Measurements from ENCODE around the gene WDR20.
"Not testable (repeated sequence)": the region's sequence is repeated elsewhere in the genome, so short reads cannot be mapped to it uniquely, and the experiment has no call there.

WDR20 gene, protein sequence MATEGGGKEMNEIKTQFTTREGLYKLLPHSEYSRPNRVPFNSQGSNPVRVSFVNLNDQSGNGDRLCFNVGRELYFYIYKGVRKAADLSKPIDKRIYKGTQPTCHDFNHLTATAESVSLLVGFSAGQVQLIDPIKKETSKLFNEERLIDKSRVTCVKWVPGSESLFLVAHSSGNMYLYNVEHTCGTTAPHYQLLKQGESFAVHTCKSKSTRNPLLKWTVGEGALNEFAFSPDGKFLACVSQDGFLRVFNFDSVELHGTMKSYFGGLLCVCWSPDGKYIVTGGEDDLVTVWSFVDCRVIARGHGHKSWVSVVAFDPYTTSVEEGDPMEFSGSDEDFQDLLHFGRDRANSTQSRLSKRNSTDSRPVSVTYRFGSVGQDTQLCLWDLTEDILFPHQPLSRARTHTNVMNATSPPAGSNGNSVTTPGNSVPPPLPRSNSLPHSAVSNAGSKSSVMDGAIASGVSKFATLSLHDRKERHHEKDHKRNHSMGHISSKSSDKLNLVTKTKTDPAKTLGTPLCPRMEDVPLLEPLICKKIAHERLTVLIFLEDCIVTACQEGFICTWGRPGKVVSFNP

DNA sequence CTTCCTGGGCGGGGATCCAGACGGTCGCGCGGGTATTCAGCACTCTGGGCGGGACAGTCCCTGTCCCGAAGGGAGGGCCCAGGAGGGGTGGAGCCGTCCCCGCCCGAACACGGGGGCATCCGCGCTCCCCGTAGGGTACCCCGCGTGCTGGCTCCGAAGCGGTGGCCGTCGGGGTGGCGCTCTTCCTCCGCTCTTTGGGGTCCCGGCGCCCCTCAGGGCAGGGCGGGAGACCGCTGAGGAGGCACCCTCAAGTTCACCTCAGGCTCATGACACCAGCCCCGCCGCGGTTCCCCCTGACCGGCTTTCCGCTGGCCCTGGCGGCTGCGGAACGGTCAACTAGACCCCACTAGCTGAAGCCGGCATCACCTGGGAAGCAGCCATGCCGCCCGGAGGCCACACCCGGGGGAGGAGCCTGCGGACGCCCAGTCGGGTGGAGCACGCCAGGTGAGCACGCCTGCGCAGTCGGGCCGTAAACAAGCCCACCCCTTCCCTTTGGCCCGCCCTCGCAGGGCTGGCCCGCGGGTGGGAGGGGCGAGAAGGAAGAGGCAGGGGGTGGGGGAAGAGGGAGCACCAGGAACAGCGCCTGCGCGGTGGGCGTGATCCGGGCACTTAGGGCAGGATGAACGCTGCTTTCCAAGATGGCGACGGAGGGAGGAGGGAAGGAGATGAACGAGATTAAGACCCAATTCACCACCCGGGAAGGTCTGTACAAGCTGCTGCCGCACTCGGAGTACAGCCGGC is at the start of gene WDR20:
TSS of gene WDR20 (plus strand) at position 612 of the 741 bp plus-strand sequence. CDS start at position 639, 27 bp downstream.
- peak; percentile 95 for DNase-seq

DNA sequence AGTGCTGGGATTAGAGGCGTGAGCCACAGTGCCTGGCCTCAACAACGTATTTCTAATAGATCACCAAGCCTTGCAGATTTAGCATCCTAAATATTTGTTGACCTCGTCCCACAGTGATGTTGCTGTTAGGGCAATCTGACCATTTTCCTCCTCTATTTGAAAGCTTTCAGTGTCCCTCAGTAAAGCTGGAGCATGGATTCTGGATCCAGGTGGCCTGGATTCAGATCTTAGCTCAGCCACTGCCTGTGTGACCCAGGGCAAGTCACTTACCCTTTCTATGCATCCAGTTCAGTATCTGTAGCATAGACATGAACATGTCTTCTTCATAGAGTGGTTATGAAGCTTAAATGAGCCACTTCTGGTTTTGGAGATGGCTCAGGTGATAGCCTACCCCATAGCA is 49.0 kb upstream of the WDR20 start:
- DNase-seq, result no peak

DNA sequence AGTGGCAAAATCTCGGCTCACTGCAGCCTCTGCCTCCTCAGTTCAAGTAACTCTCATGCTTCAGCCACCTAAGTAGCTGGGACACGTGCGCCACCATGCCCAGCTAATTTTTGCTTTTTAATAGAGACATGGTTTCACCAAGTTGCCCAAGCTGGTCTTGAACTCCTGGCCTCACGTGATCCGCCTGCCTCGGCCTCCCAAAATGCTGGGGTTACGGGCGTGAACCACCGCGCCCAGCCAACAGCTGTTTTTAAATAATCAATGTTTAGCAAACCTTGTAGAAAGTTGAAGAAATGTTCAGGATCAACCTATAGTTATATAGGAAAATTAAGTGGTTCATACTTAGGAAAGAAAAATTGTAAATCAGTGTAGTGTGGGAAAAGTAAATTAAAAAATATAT is 46.9 kb upstream of the WDR20 start:
- no peak for DNase-seq

DNA sequence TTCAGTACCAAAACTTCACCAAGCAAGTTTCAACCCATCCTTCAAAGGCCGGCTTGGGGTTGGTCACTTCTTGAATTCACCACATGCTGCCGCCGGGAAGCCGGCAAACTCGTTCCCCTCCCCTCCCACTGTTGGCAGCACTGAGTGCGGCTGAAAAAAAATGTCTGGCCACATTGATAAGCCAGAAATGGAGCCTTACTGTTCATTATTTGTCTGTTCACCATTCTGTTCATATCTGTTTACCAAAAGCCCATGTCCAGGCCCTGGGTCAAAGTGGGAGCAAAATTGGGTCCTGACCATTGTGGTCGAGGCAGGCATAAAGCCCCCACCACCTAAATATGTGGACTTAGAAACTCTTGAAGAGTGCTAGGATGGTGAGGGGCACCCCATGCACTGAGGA is 45.6 kb upstream of the WDR20 start:
- DNase-seq, result no peak

DNA sequence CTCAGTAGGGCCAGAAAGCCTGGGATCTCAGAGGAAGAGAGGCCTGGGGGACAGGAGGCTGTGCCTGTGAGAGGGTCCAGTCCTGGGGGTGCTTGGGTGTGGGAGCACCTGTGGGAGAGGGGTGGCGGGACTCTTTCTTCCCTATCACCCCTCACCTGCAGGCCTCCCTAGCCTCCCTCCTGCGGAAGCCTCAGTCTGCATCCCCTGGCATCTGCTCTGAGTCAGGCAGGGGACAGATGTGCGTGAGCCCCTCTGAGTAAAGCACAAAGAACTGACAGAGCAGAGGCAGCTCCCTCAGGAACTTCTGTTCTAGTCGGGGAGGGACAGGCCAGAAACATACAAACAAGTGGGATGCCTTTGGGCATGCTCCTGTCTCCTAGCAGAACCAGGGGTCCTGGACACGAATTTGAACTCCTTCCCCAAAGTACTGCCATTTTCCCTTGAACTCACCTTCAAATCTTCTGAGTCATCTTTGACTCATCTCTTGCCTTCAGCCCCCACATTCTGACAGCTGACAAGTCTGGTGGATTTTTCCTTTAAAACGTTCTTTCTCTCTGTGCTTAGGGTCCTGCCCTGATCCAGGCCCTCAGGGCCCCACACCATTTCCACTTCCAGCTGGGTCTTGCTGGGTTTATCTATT is 44.3 kb upstream of the WDR20 start:
- DNase-seq, result no peak

DNA sequence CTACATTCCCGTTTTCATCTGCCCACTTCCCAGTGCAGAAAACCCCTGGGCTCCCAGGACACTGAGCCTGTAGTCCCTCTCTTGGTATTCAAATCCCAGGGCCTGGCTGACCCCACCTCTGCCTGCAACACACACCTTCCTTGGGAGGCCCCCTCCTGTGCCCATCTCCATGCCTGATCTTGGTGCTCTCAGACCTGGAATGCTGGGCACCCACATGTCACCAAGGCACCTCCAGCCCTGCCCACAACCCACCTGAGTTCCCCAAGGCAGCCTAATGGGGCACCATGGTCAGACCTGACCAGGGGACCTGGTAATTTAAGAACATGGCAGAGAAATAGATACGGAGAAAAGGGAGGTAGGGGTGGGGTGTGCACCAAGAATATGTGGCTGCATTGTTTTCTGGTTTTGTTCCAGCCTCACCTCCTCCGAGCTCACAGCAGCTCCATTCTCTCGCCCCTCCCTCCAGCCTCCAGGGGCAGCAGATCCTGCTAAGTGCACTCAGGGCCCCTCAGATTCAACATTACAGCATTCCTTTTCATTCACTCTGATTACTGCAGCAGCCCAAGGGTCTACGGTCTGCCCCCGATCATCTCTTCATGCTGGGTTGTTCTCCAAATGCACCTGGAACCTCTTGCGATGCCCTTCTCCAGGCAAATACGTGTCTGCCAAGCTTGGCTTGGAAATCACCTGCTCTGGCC is 43.7 kb upstream of the WDR20 start:
- no peak for DNase-seq

DNA sequence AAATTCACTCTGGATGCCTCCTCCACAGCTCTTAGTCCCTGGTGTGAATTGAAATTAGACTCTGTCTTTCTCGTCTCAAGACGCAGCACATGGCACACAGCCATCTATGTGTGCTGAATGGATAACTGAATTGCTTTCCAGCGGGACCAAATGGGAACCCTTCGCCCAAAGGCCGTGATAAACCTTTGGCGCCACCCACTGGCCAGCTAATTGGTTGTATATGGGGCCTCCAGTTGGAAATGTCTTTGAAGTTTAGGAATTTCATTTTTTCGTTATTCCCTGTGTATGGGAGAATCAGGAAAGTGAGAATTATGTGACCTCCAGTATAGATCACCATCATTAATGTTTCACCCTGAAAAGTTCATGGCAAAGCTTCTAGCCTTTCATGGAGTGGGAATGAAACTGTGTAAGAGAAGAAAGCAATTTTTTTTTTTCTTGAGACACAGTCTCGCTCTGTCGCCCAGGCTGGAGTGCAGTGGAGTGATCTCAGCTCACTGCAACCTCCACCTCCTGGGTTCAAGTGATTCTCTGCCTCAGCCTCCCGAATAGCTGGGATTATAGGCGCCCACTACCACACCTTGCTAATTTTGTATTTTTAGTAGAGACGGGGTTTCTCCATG is 43.0 kb upstream of the WDR20 start:
- DNase-seq, result peak; percentile 78

DNA sequence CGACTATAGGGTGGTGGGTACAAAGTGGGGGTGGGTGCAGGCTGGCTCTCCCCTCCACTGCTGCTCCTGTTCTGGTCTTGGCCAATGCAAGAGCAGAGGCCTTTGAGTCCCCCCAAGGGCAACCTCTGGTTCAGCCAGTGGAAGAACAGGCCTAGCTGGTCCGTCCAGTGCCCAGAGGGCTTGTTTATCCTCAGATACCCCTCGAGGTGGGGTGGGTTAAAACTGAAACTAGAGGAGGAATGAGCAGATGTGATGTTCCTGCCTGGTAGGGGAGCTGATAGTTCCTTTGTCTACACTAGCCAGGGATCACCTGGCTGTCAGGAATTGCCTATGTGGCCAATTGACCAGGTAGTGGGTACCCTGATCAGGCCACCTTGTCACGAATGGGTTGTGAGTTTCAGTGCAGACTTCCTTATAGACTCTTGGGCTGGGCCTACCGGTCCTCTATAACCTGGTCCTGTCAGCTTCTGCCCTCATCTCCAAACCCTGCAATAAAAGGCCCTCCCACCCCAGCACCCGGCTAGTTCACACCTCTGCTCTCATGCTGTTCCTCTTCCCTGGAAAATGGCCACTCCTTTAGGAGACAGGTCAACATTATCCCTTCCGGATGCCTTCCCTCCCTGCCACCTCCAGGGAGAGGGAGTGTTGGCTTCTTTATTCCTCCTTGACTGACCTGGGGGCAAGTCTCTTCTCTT is 42.1 kb upstream of the WDR20 start:
- no peak for DNase-seq

DNA sequence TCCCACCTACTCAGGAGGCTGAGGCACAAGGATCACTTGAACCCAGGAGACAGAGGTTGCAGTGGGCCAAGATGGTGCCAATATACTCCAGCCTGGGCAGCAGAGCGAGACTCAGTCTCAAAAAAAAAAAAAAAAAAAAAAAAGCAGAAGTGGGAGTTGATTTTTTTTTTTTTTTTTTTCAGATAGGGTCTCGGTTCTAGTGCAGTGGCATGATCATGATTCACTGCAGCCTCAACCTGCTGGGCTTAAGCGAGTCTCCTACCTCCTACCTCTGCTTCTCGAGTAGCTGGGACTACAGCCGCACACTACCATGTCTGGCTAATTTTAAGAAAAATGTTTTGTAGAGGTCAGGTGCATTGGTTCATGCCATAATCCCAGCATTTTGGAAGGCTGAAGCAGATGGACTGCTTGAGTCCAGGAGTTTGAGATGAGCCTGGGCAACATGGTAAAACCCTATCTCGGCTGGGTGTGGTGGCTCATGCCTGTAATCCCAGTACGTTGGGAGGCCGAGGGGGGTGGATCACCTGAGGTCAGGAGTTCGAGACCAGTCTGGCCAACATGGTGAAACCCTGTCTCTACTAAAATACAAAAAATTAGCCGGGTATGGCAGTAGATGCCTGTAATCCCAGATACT is 36.5 kb upstream of the WDR20 start:
- DNase-seq, result no peak

DNA sequence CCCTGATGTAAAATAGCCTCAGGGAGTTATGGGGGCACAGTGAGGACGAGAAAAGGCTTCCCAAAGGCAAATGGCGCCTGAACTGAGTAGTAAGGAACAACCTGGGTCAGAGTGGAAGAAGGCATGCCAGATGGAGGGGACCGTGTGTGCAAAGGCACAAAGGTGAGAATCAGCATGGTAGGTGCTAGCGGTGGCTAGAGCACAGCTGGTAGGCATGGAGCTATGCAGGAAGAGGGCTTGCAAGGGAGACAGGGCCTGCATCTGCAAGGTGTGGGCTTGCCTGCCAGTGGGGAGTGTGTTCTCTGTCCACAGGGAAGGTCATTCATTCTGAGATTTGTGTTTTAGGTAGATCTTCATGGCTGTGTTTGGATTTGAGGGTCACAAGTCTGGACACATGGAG is 34.3 kb upstream of the WDR20 start:
- no peak for DNase-seq

DNA sequence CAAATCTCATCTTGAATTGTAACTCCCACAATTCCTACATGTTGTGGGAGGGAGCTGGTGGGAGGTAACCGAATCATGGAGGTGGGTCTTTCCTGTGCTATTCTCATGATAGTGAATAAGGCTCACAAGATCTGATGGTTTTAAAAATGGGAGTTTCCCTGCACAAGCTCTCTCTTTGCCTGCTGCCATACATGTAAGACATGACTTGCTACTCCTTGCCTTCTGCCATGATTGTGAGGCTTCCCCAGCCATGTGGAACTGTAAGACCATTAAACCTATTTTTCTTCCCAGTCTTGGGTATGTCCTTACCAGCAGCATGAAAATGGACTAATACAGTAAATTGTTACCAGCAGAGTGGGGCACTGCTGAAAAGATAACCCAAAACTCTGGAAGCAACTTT is 30.4 kb upstream of the WDR20 start:
- DNase-seq, result not testable (repeated sequence)

DNA sequence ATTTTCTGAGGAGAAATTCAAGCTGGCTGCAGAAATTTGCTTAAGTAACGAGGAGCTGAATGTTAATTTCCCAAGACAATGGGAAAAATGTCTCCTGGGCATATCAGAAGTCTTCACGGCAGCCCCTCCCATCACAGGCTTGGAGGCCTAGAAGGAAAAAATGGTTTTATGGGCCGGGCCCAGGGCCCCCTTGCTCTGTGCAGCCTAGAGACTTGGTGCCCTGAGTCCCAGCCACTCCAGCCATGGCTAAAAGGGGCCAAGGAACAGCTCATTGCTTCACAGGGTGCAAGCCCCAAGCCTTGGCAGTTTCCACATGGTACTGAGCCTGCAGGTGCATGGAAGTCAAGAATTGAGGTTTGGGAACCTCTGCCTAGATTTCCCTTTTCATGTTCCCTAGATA is 28.6 kb upstream of the WDR20 start:
- no peak for DNase-seq

DNA sequence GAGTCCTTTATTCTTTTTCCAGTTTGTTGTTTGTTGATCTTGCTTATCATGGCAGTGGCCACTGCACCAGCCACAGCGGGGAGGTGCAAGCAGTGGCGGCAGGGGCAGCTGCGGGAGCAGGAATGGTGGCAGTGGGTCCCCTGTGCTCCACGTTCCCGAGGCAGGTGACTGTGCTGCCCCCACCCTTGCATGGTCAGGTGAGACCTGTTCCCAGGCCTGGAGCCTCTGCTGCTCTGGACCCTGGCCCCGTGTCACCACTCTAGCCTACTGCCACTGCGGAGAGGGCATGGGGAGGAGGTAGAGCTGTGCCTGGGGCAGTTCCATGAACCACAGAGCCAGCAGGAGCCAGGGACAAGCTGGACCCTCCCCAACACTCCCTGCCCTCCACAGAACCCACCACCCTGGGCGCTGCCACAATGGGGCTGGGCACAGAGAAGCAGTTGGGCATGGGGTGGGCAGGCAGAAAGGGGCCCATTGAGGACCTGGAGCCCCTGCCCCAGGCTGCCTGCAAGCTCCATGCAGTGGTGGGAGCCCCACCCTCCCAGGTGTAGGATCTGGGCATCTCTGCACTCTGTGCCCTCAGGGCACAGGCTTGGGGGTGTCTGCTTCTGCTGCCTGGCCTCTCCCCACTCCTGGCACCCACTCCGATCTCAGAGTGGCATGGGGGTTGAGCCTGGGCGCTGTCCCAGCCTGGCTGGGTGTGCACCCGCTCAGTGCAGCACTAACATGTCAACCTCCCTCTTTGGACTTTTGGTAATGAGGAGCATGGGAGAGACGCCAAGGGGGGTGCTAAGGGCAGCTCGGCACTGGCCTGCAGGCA is 23.1 kb upstream of the WDR20 start:
- no peak for DNase-seq

DNA sequence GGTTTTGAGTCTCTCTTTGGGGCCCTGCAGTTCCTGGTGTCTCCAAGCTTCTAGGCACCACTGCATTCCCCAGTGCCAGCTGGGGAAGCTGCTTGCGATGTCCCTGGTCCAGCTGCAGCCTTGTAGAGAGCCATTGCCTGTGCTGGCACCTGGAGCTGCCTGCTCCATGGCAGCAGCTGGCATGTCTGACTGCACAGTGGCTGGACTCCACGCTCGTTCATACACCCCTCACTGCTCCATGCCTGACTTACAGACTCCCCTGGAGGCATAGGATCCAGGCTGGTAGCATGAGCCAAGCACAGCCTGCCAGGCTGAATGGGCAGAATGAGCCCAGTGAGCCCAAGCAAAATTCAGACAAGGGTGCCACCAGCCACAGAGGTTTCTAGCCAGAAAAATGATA is 21.8 kb upstream of the WDR20 start:
- DNase-seq, result no peak

DNA sequence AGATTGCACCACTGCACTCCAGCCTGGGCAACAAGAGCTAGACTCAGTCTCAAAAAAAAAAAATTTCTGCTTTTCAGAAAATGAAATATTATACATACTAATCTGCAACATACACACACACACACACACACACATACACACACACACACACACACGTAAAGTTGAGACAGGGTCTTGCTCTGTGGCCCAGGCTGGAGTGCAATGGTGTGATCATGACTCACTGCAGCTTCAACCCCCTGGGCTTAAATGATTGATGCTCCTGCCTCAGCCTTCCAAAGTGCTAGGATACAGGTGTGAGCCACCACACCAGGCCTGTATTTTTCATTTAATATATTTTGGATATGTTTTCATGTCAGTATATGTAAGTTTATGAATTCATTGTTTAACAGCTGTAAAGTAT is 18.8 kb upstream of the WDR20 start:
- no peak for DNase-seq

DNA sequence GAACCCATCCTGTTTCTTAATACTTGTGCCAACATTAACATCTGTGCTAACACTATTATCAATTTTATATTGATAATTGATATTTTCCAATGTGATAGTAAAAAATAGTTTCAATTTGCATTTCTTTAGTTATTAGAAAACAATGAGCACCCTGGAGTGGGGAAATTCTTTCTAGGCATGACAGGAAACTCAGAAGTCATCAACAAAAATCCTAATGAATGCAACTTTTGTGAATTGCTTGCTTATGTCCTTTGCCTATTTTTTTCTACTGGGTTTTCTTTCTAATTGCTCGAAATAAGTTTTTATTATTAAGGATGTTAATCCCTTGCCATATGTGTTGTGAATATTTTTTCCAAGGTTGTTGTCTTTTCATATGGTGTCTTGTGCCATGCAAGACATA is 18.1 kb upstream of the WDR20 start:
- no peak for DNase-seq

DNA sequence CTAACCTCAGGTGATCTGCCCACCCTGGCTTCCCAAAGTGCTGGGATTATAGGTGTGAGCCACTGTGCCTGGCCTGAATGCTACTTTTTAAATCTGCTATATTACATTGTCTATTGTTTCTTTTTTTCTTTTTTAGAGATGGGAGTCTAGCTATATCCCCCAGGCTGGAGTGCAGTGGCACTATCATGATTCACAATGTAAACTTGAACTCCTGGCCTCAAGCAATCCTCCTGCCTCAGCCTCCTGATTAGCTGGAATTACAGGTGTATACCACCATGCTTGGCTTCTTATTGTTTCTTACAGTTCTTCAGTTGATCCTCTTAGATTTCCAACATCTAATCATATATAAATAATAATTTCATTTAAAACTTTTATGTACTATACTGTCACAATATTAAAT is 15.3 kb upstream of the WDR20 start:
- DNase-seq, result no peak

DNA sequence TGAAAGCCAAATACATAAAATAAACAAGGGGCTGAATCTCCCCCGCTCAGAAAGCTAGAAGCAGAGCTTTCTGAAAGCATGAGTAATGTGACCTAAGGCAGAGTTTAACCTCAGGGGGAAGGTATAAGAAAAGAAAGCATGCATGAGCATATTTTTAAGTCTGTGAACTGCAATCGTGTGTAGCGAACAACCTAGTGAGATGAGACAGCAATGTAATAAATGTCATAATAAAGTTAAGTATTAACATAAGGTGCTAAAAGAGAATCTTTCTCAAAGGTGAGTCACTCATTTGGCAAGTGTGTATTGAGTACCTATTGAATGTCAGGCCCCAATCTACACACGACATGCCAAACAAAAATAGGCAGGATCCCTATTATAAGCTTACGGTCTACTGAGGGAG is 14.2 kb upstream of the WDR20 start:
- no peak for DNase-seq

DNA sequence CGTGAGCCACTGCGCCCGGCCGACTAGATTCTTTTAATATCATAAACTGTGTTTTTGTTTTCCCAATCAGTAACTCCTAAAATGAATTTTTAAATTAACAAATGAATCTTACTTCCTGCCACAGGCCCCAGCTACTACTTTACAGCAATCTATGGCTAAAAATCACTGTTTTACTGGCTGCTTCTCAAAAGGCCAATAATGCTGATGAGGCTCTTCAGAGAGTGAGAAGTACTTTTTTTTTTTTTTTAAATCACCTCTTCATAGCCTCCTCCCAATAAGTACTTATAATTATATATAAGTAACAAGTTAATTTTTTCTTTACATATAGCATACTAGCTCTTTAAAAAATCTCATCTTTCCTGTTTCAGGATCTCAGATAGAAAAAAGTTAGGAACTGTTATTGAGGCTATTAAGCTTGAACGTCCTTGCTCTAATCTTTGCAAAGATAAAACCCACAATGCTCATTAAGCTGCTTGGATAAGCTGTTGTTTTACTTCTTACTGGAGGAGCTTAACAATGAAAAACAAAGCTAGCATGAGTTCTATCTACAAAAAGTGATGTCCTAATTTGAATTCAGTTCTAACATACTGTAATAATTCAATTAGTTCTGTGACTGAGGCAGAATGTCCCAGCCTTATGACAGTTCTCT is 12.8 kb upstream of the WDR20 start:
- no peak for DNase-seq

DNA sequence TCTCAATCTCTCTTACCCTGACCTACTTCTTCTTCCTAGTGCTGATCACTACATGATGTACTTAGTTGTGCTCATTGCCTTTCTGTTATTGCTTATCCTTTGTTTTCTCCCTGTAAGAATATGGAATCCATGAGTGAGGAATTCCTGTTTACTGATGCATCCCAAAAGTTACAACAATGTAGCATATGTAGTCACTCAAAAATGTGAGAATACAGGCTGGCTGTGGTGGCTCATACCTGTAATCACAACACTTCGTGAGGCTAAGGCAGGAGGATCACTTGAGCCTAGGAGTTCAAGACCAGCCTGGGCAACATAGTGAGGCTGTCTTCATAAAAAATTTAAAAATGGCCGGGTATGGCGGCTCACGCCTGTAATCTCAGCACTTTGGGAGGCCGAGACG is 8.0 kb upstream of the WDR20 start:
- no peak for DNase-seq
